Measurements from ENCODE around the gene PF4V1. TPM values are rescaled to one million over a fixed set of nuclear protein-coding genes. Genes with fewer than 3 reads are reported as not detected.

PF4V1 gene
- polyA plus RNA-seq (ENCODE audit: low read depth in 6 of 6) = 1 to 10 TPM in 4 of 6 donors, not detected in 2; 1.2 to 6.6 (median 5.1) TPM

DNA sequence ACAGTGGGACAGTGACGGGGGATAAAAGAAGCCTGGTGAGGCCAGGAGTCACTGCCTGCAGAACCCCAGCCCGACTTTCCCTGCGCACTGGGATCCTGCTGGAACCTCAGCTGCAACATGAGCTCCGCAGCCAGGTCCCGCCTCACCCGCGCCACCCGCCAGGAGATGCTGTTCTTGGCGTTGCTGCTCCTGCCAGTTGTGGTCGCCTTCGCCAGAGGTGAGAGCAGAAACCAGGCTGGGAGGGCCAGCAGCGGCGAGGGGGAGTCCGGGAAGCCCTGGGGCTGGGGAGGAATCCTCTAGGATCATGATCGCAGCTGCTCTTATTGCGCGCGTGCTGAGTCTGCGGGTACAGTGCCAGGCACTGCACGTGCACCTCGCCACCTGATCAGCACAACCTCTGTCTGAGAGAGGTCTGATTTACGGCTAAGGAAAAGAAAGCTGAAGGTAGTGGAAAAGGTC, at the start of gene PF4V1:
Gene PF4V1 (plus strand): TSS at position 51 of the 459 bp plus-strand sequence. CDS start 67 bp downstream, at position 118.
- no peaks in the 10 kb centered on the region for H3K9me3 Mint-ChIP-seq
- H3K4me1 Mint-ChIP-seq = no peaks in the 10 kb centered on the region
- H3K27me3 Mint-ChIP-seq = peaks cover 9 to 20% (median 16%) of the 10 kb centered on the region in 3 donors
- H3K36me3 Mint-ChIP-seq = no peaks in the 10 kb centered on the region
- H3K27ac Mint-ChIP-seq = no peak within 1 kb of the TSS
- DNase-seq (no peak), ATAC-seq (ENCODE audit: low read depth in 2 of 2) (no peak)
- H3K4me3 Mint-ChIP-seq = no peak within 1 kb of the TSS

GRCh38 chr4:73810191-73810590, 42.9 kb upstream of the PF4V1 start:
- peaks cover 0 to 19% (median 0%) of the 10 kb centered on the region in 3 donors for H3K27me3 Mint-ChIP-seq
- no peak for DNase-seq
- H3K27ac Mint-ChIP-seq = no peak overlapping the region
- H3K4me1 Mint-ChIP-seq = no peaks in the 10 kb centered on the region
- no peak overlapping the region for H3K4me3 Mint-ChIP-seq
- peaks cover 0 to 5% (median 2%) of the 10 kb centered on the region in 7 donors for H3K9me3 Mint-ChIP-seq
- no peak for ATAC-seq (ENCODE audit: low read depth in 2 of 2)
- H3K36me3 Mint-ChIP-seq = no peaks in the 10 kb centered on the region

GRCh38 chr4:73811841-73812240, 41.3 kb upstream of the PF4V1 start:
- no peak overlapping the region for H3K27ac Mint-ChIP-seq
- H3K4me1 Mint-ChIP-seq = no peaks in the 10 kb centered on the region
- H3K9me3 Mint-ChIP-seq = peaks cover 0 to 5% (median 2%) of the 10 kb centered on the region in 7 donors
- no peak for ATAC-seq (ENCODE audit: low read depth in 2 of 2)
- H3K4me3 Mint-ChIP-seq = no peak overlapping the region
- peaks cover 0 to 3% (median 0%) of the 10 kb centered on the region in 3 donors for H3K27me3 Mint-ChIP-seq
- H3K36me3 Mint-ChIP-seq = no peaks in the 10 kb centered on the region
- DNase-seq = no peak

GRCh38 chr4:73814679-73815078, 38.4 kb upstream of the PF4V1 start:
- no peaks in the 10 kb centered on the region for H3K27me3 Mint-ChIP-seq
- peaks cover 0 to 5% (median 0%) of the 10 kb centered on the region in 7 donors for H3K9me3 Mint-ChIP-seq
- H3K27ac Mint-ChIP-seq = no peak overlapping the region
- DNase-seq (no peak), ATAC-seq (ENCODE audit: low read depth in 2 of 2) (no peak)
- no peaks in the 10 kb centered on the region for H3K4me1 Mint-ChIP-seq
- no peak overlapping the region for H3K4me3 Mint-ChIP-seq
- no peaks in the 10 kb centered on the region for H3K36me3 Mint-ChIP-seq

DNA sequence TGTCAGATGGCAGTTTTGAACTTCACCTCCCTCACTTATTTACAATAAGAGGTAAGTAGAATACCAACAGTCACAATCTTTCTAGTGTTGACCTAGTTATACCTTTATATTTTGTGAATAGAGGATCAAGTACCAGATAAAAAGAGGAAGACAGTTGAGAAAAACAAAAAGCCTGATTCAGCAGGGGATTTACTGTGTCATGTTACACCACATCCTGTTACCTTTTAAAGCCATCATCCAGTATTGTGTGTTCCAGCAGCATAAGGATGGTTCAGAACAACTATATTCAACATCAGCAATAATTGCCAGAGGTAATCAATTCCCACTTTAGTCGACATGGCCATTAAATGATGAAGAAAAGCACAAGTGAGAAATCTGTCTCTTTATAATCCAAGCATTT, 38.0 kb upstream of the PF4V1 start:
- no peak for ATAC-seq (ENCODE audit: low read depth in 2 of 2)
- DNase-seq = no peak
- Mint-ChIP-seq H3K27me3 (no peaks in the 10 kb centered on the region), H3K9me3 (peaks cover 0 to 5% (median 0%) of the 10 kb centered on the region in 7 donors), H3K4me3 (no peak overlapping the region), H3K36me3 (no peaks in the 10 kb centered on the region), H3K27ac (no peak overlapping the region), H3K4me1 (no peaks in the 10 kb centered on the region)

- Mint-ChIP-seq H3K4me3 (no peak overlapping the region), H3K36me3 (no peaks in the 10 kb centered on the region), H3K27ac (no peak overlapping the region), H3K4me1 (no peaks in the 10 kb centered on the region), H3K9me3 (peaks cover 0 to 5% (median 0%) of the 10 kb centered on the region in 7 donors), H3K27me3 (no peaks in the 10 kb centered on the region)
- DNase-seq (no peak), ATAC-seq (ENCODE audit: low read depth in 2 of 2) (no peak)
Measured at GRCh38 chr4:73816814-73817213, 36.3 kb upstream of the PF4V1 start.

GRCh38 chr4:73817341-73817740, 35.8 kb upstream of the PF4V1 start:
- Mint-ChIP-seq H3K9me3 (peaks cover 0 to 5% (median 0%) of the 10 kb centered on the region in 7 donors), H3K4me1 (no peaks in the 10 kb centered on the region), H3K27me3 (peaks cover 0 to 5% (median 2%) of the 10 kb centered on the region in 3 donors), H3K4me3 (no peak overlapping the region), H3K36me3 (no peaks in the 10 kb centered on the region), H3K27ac (no peak overlapping the region)
- ATAC-seq (ENCODE audit: low read depth in 2 of 2) (no peak), DNase-seq (no peak)

DNA sequence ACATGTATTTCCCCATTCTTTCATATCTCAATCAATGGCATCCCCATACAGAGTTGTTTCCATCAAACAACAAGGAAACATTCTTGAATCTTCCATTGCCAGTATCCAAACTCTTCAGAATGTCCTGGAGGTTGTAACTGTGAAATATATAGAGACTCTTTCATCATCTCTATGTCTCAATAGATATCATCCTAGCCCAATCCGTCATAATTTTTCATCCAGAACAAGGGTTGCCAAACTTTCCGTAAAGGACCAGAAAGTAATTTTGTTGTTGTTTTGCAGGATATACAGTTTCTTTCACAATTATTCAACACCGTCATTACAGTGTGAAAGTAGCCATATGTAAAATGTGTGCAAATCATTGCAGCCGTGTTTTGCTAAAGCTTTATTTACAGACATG, 31.8 kb upstream of the PF4V1 start:
- Mint-ChIP-seq H3K27ac (no peak overlapping the region), H3K27me3 (peaks cover 0 to 8% (median 6%) of the 10 kb centered on the region in 3 donors), H3K4me1 (no peaks in the 10 kb centered on the region), H3K36me3 (no peaks in the 10 kb centered on the region), H3K4me3 (no peak overlapping the region), H3K9me3 (no peaks in the 10 kb centered on the region)
- no peak for ATAC-seq (ENCODE audit: low read depth in 2 of 2)
- DNase-seq = no peak

- no peaks in the 10 kb centered on the region for H3K36me3 Mint-ChIP-seq
- no peak for ATAC-seq (ENCODE audit: low read depth in 2 of 2)
- H3K27me3 Mint-ChIP-seq = peaks cover 0 to 8% (median 6%) of the 10 kb centered on the region in 3 donors
- H3K27ac Mint-ChIP-seq = no peak overlapping the region
- no peak for DNase-seq
- no peaks in the 10 kb centered on the region for H3K4me1 Mint-ChIP-seq
- no peak overlapping the region for H3K4me3 Mint-ChIP-seq
- peaks cover 0 to 7% (median 0%) of the 10 kb centered on the region in 7 donors for H3K9me3 Mint-ChIP-seq
Measured at GRCh38 chr4:73822389-73822788, 30.7 kb upstream of the PF4V1 start.

DNA sequence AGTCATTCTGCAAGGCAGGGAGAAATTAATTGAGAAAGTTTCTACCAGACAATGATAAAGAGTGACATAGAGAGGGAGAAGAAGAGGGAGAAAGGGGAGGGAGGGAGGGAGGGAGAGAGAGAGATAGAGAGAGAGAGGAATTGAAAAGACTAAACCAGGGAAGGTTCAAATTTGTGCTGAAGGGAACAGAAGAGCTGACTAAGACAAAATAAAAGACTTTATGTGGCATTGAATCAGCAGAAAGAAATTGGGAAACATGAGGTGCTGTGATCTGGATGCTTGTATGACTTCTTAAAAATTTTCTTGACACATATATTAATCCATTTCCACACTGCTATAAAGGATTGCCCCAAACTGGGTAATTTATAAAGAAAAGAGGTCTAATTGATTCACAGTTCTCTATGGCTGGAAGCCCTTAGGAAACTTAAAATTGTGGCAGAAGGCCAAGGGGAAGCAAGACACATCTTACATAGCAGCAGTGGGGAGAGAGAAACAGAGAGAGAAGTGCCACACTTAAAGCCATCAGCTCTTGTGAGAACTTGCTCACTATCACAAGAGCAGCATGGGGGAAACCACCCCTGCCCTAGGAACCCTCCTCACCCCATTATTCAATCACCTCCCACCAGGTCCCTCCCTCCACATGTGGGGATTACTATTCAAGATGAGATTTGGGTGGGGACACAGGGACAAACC, 30.1 kb upstream of the PF4V1 start:
- H3K27me3 Mint-ChIP-seq = peaks cover 0 to 8% (median 6%) of the 10 kb centered on the region in 3 donors
- peaks cover 0 to 11% (median 0%) of the 10 kb centered on the region in 7 donors for H3K9me3 Mint-ChIP-seq
- H3K4me3 Mint-ChIP-seq = no peak overlapping the region
- DNase-seq (no peak), ATAC-seq (ENCODE audit: low read depth in 2 of 2) (no peak)
- no peaks in the 10 kb centered on the region for H3K36me3 Mint-ChIP-seq
- no peaks in the 10 kb centered on the region for H3K4me1 Mint-ChIP-seq
- H3K27ac Mint-ChIP-seq = no peak overlapping the region

- DNase-seq (no peak), ATAC-seq (ENCODE audit: low read depth in 2 of 2) (no peak)
- Mint-ChIP-seq H3K27ac (no peak overlapping the region), H3K4me3 (no peak overlapping the region), H3K36me3 (no peaks in the 10 kb centered on the region), H3K4me1 (no peaks in the 10 kb centered on the region), H3K27me3 (peaks cover 0 to 8% (median 6%) of the 10 kb centered on the region in 3 donors), H3K9me3 (peaks cover 0 to 12% (median 0%) of the 10 kb centered on the region in 7 donors)
Measured at GRCh38 chr4:73823760-73824159, 29.3 kb upstream of the PF4V1 start.

GRCh38 chr4:73828956-73829355, 24.1 kb upstream of the PF4V1 start:
- no peaks in the 10 kb centered on the region for H3K27me3 Mint-ChIP-seq
- H3K27ac Mint-ChIP-seq = no peak overlapping the region
- H3K4me3 Mint-ChIP-seq = no peak overlapping the region
- no peaks in the 10 kb centered on the region for H3K4me1 Mint-ChIP-seq
- no peaks in the 10 kb centered on the region for H3K36me3 Mint-ChIP-seq
- ATAC-seq (ENCODE audit: low read depth in 2 of 2) (no peak), DNase-seq (no peak)
- H3K9me3 Mint-ChIP-seq = peaks cover 0 to 12% (median 4%) of the 10 kb centered on the region in 7 donors

DNA sequence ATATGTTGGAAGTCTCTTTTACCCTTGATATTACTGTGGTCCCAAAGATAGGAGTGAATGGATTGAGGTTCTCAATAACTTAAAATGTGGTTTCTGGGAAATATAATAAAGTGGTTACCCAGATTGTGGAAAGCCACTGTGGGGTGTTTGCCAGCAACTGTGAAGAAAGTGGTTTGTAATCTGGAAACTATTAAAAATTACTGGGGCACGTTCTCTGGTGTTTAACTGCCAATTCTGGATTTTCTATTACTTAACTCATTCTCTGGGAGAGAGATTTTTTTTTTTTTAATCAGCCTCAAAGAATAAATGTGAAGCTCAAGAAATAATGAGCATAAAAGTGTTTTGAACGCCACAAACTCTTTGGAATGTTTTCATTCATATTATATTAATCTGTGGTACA, 21.5 kb upstream of the PF4V1 start:
- no peaks in the 10 kb centered on the region for H3K36me3 Mint-ChIP-seq
- peaks cover 0 to 6% (median 1%) of the 10 kb centered on the region in 3 donors for H3K27me3 Mint-ChIP-seq
- H3K27ac Mint-ChIP-seq = no peak overlapping the region
- ATAC-seq (ENCODE audit: low read depth in 2 of 2) (no peak), DNase-seq (no peak)
- H3K4me3 Mint-ChIP-seq = no peak overlapping the region
- peaks cover 0 to 12% (median 4%) of the 10 kb centered on the region in 7 donors for H3K9me3 Mint-ChIP-seq
- no peaks in the 10 kb centered on the region for H3K4me1 Mint-ChIP-seq

DNA sequence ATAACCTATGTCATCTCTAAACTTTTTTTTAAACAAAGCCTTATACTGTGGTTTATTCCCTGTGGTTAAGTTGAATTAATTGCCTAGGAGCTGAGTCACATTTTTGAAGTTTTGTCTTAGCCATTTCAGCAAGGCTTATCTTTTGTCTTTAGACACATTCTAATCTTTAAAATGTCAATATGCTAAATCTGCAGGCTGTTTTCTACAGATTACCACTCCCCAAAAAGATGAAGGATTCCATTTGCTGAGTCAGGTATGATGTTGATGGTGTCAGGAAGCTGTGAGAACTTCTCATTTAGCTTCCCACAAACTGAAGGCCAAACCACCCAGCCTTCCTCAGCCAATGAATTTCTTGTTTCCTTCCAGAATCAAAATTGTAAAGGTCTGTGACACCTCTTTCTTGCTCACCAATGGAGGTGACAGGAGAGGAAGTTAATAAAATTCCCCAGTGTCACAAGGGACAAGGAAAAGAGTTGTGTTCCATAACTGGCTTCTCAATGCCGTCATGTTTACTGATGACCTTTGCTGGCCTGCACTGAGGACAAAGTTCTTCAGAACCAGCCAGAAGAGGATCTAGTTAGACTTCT, 20.4 kb upstream of the PF4V1 start:
- Mint-ChIP-seq H3K9me3 (peaks cover 0 to 8% (median 3%) of the 10 kb centered on the region in 7 donors), H3K27me3 (peaks cover 9 to 16% (median 13%) of the 10 kb centered on the region in 3 donors), H3K27ac (no peak overlapping the region), H3K4me3 (no peak overlapping the region), H3K4me1 (peaks cover 0 to 3% (median 0%) of the 10 kb centered on the region in 3 donors), H3K36me3 (no peaks in the 10 kb centered on the region)
- DNase-seq = no peak
- ATAC-seq (ENCODE audit: low read depth in 2 of 2) = no peak

All from naive B cell (primary cell).